SK-N-SH treated with all-trans-retinoic acid at 6 μM for 48 hours (cell line): Measurements from ENCODE around the gene MEI1.

Source experiments
- ATAC-seq: fragments of 200-7000 bp; cut with Tn5 transposase; 3 replicates; pipeline ENCODE4 v1.9.1; 2020; ENCODE audit warnings: mild to moderate bottlenecking, moderate library complexity
- ARNTL ChIP-seq: fragments of 450-650 bp; formaldehyde crosslinking; IDR thresholded peaks from 2 replicates; pipeline ENCODE4 v1.5.0; 2020; ENCODE audit warnings: low read depth, mild to moderate bottlenecking, moderate library complexity, borderline replicate concordance
- BACH2 ChIP-seq: fragments of 250-450 bp; sonication (Bioruptor Pico); IDR thresholded peaks from 2 replicates; pipeline ENCODE4 v1.9.0; 2021; ENCODE audit warnings: mild to moderate bottlenecking, borderline replicate concordance
- CSDC2 ChIP-seq: fragments of 250-450 bp; sonication (Bioruptor Pico); IDR thresholded peaks from 2 replicates; pipeline ENCODE4 v1.5.0; 2020; ENCODE audit warnings: mild to moderate bottlenecking, moderate library complexity
- ESRRG ChIP-seq: fragments of 250-450 bp; sonication (Bioruptor Pico); IDR thresholded peaks from 2 replicates; pipeline ENCODE4 v1.6.1; 2021; ENCODE audit warnings: mild to moderate bottlenecking
- GLIS3 ChIP-seq: fragments of 250-450 bp; sonication (Bioruptor Pico); IDR thresholded peaks from 2 replicates; pipeline ENCODE4 v1.5.0; 2020; ENCODE audit warnings: mild to moderate bottlenecking, moderate library complexity
- ISL1 ChIP-seq: fragments of 250-450 bp; sonication (Bioruptor Pico); IDR thresholded peaks from 2 replicates; pipeline ENCODE4 v2.1.2; 2022; ENCODE audit warnings: mild to moderate bottlenecking, moderate library complexity
- OSR1 ChIP-seq: fragments of 250-450 bp; sonication (Bioruptor Pico); IDR thresholded peaks from 2 replicates; pipeline ENCODE4 v1.8.0; 2022; ENCODE audit warnings: moderate library complexity, mild to moderate bottlenecking, inconsistent platforms
- PPARA ChIP-seq: fragments of 250-450 bp; sonication (Bioruptor Pico); IDR thresholded peaks from 2 replicates; pipeline ENCODE4 v1.5.0; 2020; ENCODE audit warnings: mild to moderate bottlenecking, borderline replicate concordance
- RARB ChIP-seq: fragments of 250-450 bp; sonication (Bioruptor Pico); IDR thresholded peaks from 2 replicates; pipeline ENCODE4 v1.8.0; 2021; ENCODE audit warnings: mild to moderate bottlenecking, moderate library complexity
- SNAI2 ChIP-seq: fragments of 250-450 bp; sonication (Bioruptor Pico); IDR thresholded peaks from 2 replicates; pipeline ENCODE4 v1.5.0; 2020; ENCODE audit warnings: mild to moderate bottlenecking, moderate library complexity
- TCF4 ChIP-seq: fragments of 250-450 bp; sonication (Bioruptor Pico); IDR thresholded peaks from 2 replicates; pipeline ENCODE4 v1.8.0; 2021; ENCODE audit warnings: mild to moderate bottlenecking, moderate library complexity, borderline replicate concordance
- TOX ChIP-seq: fragments of 250-450 bp; sonication (Bioruptor Pico); IDR thresholded peaks from 2 replicates; pipeline ENCODE4 v1.8.0; 2021; ENCODE audit warnings: mild to moderate bottlenecking, moderate library complexity, borderline replicate concordance
- ZC3H10 ChIP-seq: fragments of 250-450 bp; sonication (Bioruptor Pico); IDR thresholded peaks from 2 replicates; pipeline ENCODE4 v1.5.1; 2021; ENCODE audit warnings: mild to moderate bottlenecking, moderate library complexity
- ZFP3 ChIP-seq: fragments of 250-450 bp; sonication (Bioruptor Pico); IDR thresholded peaks from 2 replicates; pipeline ENCODE4 v1.5.0; 2020; ENCODE audit warnings: mild to moderate bottlenecking, moderate library complexity
- ZFP30 ChIP-seq: fragments of 450-650 bp; formaldehyde crosslinking; IDR thresholded peaks from 2 replicates; pipeline ENCODE4 v1.5.0; 2022; ENCODE audit warnings: mild to moderate bottlenecking, moderate library complexity
- ZNF565 ChIP-seq: fragments of 450-650 bp; formaldehyde crosslinking; conservative IDR thresholded peaks from 2 replicates; pipeline ENCODE4 v1.5.0; 2020; ENCODE audit warnings: low read depth, mild to moderate bottlenecking, moderate library complexity
- ZNF70 ChIP-seq: fragments of 450-650 bp; formaldehyde crosslinking; IDR thresholded peaks from 2 replicates; pipeline ENCODE4 v1.5.0; 2020; ENCODE audit warnings: mild to moderate bottlenecking, moderate library complexity
- ZNF8 ChIP-seq: fragments of 450-650 bp; formaldehyde crosslinking; IDR thresholded peaks from 2 replicates; pipeline ENCODE4 v1.5.0; 2020; ENCODE audit warnings: mild to moderate bottlenecking, moderate library complexity
- TF ChIP-seq, protein P1 (sequence below): fragments of 250-450 bp; sonication (Bioruptor Pico); IDR thresholded peaks from 2 replicates; pipeline ENCODE4 v1.5.0; 2020; ENCODE audit warnings: mild to moderate bottlenecking, moderate library complexity
- TF ChIP-seq, protein P2 (sequence below): fragments of 250-450 bp; sonication (Bioruptor Pico); IDR thresholded peaks from 2 replicates; pipeline ENCODE4 v1.5.1; 2021; ENCODE audit warnings: mild to moderate bottlenecking, moderate library complexity
- TF ChIP-seq, protein P3 (sequence below): fragments of 250-450 bp; sonication (Bioruptor Pico); IDR thresholded peaks from 2 replicates; pipeline ENCODE4 v1.8.0; 2021; ENCODE audit warnings: low read depth, mild to moderate bottlenecking, moderate library complexity, borderline replicate concordance
- TF ChIP-seq, protein P4 (sequence below): fragments of 250-450 bp; sonication (Bioruptor Pico); IDR thresholded peaks from 2 replicates; pipeline ENCODE4 v1.8.0; 2020; ENCODE audit warnings: mild to moderate bottlenecking, moderate library complexity, borderline replicate concordance
- TF ChIP-seq, protein P5 (sequence below): fragments of 250-450 bp; sonication (Bioruptor Pico); IDR thresholded peaks from 2 replicates; pipeline ENCODE4 v1.5.1; 2020; ENCODE audit warnings: low read depth, mild to moderate bottlenecking, moderate library complexity

The MEI1 gene, protein sequence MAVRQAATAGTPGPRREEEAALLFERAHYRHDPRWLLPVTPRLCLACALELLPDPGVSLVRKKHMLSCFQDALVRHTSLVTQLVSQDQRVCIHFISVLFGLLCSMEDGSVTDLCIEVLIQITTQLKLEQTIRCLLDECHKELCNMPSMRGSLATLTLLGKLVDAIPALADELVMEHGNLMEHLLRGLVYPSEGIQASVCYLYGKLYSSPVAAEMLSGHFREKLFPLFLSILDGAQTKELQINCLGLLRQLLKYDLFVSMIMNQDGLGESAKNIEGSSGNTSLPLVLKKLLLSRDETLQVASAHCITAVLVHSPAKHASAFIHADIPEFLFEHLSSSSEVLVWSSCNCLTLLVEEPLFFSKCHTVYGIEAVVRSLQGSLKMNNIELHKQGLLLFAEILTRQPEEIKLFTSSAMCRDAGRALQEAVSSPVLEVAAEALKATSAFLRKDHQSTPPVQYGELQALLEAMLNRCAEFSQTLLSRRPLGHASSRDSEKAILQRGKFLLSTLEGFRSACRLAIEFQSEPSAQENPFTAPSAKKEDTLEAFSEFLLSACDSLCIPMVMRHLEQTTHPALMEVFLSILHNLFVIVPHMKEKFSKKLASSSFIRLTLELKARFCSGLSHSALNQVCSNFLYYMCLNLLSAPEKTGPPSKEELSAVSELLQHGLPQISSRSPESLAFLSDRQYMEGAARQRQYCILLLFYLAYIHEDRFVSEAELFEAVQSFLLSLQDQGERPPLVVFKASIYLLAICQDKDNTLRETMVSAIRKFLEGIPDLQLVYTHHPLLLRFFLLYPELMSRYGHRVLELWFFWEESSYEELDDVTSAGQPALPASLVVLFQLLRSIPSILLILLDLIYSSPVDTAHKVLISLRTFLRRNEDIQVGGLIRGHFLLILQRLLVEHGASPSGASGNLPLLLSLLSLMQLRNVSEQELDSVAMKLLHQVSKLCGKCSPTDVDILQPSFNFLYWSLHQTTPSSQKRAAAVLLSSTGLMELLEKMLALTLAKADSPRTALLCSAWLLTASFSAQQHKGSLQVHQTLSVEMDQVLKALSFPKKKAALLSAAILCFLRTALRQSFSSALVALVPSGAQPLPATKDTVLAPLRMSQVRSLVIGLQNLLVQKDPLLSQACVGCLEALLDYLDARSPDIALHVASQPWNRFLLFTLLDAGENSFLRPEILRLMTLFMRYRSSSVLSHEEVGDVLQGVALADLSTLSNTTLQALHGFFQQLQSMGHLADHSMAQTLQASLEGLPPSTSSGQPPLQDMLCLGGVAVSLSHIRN

DNA sequence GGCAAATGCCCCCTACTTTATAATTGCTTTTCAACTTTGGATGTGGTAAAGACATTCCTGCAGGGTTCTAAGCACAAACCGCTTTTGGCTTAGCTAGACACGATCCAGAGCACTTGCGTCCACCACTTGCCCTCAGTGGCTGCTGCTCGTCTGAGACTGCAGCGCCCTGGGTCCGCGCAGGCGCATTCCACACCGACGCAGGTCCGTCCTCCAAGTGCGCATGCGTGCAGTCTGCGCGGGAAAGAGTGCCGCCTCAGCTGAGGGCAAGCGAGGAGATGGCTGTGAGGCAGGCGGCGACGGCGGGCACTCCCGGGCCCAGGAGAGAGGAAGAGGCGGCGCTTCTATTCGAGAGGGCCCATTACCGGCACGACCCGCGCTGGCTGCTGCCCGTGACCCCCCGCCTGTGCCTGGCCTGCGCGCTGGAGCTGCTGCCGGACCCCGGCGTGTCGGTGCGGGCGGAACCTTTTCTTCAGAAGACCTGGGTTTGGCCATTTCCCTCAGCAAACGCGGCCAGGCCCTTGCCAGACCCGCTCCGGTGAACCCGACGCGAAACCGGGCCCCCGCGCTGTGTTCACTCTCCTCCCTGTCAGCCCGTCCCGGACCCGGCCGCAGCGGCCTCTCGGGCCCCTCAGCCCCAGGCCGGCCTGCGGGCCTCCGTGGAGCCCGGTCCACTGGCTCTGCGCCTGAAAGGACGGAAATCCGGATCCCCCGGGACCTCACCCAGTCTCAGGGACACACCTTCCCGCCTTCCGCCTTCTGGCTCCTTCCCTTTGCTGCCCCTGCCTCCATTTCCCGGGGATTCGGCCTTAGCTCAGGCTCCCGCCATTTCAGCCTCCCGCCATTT is at the start of gene MEI1:
Gene MEI1, plus strand, starts transcription at position 240 of the 844 bp plus-strand sequence. Its CDS starts 36 bp downstream, at position 276.
- no peak for ATAC-seq

DNA sequence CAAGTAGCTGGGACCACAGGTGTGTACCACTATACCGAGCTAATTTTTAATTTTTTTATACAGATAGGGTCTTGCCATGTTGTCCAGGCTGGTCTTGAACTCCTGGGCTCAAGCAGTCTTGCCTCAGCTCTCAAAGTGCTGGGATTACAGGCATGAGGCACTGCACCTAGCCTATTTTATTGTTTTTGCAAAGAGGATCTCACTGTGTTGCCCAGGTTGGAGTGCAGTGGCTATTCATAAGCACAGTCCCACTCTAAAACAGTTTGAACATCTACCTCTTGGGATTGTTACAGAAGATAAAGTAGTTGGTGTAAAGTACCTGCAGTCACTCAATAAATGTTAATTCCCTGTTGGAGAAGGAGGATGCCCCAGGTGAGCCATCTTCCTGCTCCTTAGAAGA is 49.1 kb upstream of the MEI1 start:
- ATAC-seq: no peak
- TF ChIP-seq RARB (CRISPR knock-in tag) (no peak), ESRRG (CRISPR knock-in tag) (no peak), ISL1 (CRISPR knock-in tag) (no peak), BACH2 (CRISPR knock-in tag) (no peak), ZNF565 (CRISPR knock-in tag) (no peak)
- TF ChIP-seq, protein P1, sequence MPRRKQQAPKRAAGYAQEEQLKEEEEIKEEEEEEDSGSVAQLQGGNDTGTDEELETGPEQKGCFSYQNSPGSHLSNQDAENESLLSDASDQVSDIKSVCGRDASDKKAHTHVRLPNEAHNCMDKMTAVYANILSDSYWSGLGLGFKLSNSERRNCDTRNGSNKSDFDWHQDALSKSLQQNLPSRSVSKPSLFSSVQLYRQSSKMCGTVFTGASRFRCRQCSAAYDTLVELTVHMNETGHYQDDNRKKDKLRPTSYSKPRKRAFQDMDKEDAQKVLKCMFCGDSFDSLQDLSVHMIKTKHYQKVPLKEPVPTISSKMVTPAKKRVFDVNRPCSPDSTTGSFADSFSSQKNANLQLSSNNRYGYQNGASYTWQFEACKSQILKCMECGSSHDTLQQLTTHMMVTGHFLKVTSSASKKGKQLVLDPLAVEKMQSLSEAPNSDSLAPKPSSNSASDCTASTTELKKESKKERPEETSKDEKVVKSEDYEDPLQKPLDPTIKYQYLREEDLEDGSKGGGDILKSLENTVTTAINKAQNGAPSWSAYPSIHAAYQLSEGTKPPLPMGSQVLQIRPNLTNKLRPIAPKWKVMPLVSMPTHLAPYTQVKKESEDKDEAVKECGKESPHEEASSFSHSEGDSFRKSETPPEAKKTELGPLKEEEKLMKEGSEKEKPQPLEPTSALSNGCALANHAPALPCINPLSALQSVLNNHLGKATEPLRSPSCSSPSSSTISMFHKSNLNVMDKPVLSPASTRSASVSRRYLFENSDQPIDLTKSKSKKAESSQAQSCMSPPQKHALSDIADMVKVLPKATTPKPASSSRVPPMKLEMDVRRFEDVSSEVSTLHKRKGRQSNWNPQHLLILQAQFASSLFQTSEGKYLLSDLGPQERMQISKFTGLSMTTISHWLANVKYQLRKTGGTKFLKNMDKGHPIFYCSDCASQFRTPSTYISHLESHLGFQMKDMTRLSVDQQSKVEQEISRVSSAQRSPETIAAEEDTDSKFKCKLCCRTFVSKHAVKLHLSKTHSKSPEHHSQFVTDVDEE (CRISPR knock-in tag): no peak
- TF ChIP-seq, protein P2, sequence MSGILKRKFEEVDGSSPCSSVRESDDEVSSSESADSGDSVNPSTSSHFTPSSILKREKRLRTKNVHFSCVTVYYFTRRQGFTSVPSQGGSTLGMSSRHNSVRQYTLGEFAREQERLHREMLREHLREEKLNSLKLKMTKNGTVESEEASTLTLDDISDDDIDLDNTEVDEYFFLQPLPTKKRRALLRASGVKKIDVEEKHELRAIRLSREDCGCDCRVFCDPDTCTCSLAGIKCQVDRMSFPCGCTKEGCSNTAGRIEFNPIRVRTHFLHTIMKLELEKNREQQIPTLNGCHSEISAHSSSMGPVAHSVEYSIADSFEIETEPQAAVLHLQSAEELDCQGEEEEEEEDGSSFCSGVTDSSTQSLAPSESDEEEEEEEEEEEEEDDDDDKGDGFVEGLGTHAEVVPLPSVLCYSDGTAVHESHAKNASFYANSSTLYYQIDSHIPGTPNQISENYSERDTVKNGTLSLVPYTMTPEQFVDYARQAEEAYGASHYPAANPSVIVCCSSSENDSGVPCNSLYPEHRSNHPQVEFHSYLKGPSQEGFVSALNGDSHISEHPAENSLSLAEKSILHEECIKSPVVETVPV: no peak
- TF ChIP-seq, protein P3, sequence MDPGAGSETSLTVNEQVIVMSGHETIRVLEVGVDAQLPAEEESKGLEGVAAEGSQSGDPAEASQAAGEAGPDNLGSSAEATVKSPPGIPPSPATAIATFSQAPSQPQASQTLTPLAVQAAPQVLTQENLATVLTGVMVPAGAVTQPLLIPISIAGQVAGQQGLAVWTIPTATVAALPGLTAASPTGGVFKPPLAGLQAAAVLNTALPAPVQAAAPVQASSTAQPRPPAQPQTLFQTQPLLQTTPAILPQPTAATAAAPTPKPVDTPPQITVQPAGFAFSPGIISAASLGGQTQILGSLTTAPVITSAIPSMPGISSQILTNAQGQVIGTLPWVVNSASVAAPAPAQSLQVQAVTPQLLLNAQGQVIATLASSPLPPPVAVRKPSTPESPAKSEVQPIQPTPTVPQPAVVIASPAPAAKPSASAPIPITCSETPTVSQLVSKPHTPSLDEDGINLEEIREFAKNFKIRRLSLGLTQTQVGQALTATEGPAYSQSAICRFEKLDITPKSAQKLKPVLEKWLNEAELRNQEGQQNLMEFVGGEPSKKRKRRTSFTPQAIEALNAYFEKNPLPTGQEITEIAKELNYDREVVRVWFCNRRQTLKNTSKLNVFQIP (CRISPR knock-in tag): no peak

More for the DNA sequence above, at the start of gene MEI1:
- TF ChIP-seq ZFP30 (CRISPR knock-in tag) (no peak), ARNTL (no peak), TCF4 (no peak), ZC3H10 (no peak), PPARA (CRISPR knock-in tag) (no peak), ESRRG (CRISPR knock-in tag) (no peak)
- TF ChIP-seq, all 23 proteins: peak for 0

DNA sequence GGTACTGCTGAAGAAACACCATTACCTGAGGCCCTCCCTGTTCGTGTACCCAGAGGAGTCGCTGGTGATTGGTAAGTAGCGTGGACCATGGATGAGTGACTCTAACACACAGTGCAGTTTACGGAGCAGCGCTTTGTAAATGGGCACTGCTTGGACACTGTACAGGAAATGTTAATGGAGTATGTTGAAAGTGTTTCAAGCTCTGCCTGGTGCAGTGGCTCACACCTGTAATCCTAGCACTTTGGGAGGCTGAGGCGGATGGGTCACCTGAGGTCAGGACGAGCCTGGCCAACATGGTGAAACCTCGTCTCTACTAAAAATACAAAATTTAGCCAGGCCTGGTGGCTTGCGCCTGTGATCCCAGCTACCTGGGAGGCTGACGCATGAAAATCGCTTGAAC is 48.5 kb upstream of the MEI1 start:
- no peak for TF ChIP-seq GLIS3 (CRISPR knock-in tag)
- no peak for TF ChIP-seq ESRRG (CRISPR knock-in tag)
- TF ChIP-seq OSR1 (CRISPR knock-in tag): no peak
- no peak for TF ChIP-seq TOX (CRISPR knock-in tag)
- TF ChIP-seq, protein P4, sequence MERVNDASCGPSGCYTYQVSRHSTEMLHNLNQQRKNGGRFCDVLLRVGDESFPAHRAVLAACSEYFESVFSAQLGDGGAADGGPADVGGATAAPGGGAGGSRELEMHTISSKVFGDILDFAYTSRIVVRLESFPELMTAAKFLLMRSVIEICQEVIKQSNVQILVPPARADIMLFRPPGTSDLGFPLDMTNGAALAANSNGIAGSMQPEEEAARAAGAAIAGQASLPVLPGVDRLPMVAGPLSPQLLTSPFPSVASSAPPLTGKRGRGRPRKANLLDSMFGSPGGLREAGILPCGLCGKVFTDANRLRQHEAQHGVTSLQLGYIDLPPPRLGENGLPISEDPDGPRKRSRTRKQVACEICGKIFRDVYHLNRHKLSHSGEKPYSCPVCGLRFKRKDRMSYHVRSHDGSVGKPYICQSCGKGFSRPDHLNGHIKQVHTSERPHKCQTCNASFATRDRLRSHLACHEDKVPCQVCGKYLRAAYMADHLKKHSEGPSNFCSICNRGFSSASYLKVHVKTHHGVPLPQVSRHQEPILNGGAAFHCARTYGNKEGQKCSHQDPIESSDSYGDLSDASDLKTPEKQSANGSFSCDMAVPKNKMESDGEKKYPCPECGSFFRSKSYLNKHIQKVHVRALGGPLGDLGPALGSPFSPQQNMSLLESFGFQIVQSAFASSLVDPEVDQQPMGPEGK (CRISPR knock-in tag): no peak
- TF ChIP-seq, protein P2: no peak
- TF ChIP-seq ARNTL: no peak
- TF ChIP-seq ZC3H10: no peak
- no peak for TF ChIP-seq ZFP30 (CRISPR knock-in tag)
- no peak for TF ChIP-seq CSDC2 (CRISPR knock-in tag)
- no peak for TF ChIP-seq RARB (CRISPR knock-in tag)
- no peak for TF ChIP-seq ZNF8 (CRISPR knock-in tag)
- TF ChIP-seq PPARA (CRISPR knock-in tag): no peak
- no peak for TF ChIP-seq ZNF70 (CRISPR knock-in tag)
- no peak for TF ChIP-seq BACH2 (CRISPR knock-in tag)
- TF ChIP-seq ISL1 (CRISPR knock-in tag): no peak
- TF ChIP-seq SNAI2 (CRISPR knock-in tag): no peak
- TF ChIP-seq, protein P5, sequence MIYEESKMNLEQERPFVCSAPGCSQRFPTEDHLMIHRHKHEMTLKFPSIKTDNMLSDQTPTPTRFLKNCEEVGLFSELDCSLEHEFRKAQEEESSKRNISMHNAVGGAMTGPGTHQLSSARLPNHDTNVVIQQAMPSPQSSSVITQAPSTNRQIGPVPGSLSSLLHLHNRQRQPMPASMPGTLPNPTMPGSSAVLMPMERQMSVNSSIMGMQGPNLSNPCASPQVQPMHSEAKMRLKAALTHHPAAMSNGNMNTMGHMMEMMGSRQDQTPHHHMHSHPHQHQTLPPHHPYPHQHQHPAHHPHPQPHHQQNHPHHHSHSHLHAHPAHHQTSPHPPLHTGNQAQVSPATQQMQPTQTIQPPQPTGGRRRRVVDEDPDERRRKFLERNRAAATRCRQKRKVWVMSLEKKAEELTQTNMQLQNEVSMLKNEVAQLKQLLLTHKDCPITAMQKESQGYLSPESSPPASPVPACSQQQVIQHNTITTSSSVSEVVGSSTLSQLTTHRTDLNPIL (CRISPR knock-in tag): no peak
- TF ChIP-seq ZFP3 (CRISPR knock-in tag): no peak
- ATAC-seq: no peak
